ENCODE measurements around the gene CDC14C. TPM values are rescaled to one million over a fixed set of nuclear protein-coding genes. Genes with fewer than 3 reads are reported as not detected.

Gene CDC14C
- total and polyA plus RNA-seq, 2 experiments from 2014 or later = 0.17 TPM; not detected in 1

DNA sequence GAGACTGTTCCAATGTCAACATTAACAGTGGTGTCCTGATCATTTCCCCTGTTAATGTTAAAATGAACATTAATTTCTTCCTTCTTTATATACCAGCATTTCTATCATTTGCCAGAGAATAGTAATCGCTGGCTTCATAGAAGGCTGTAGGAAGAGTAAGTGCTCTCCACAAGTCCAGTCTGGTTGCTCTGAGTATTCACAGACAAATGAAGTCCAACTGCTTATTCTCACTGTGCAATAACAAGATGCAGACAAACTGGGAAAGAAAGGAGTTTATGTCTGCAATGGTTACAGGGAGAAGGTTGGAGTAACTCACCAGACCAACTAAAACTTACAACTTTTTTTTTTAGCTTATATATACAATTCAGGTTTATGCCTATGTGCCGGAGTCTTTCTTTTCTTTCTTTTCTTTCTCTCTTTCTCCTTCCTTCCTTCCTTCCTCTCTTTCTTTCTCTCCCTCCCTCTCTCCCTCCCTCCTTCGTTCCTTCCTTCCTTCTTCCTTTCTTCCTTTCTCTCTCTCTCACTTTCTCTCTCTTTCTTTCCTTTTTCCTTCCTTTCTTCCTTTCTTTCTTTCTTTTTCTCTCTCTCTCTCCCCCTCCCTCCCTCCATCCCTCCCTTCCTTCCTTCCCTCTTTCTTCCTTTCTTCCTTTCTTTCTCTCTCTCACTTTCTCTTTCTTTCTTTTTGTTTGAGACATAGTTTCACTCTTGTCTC is 19.1 kb downstream of the CDC14C start:
- Histone ChIP-seq H3K27me3 (ENCODE audit: insufficient read depth) (no peaks in the 10 kb centered on the region), H3K79me2 (replicated peaks; ENCODE audit: insufficient read depth) (no peaks in the 10 kb centered on the region), H3K36me3 (ENCODE audit: insufficient read depth) (peaks cover 7% of the 10 kb centered on the region; the same call in 1 of the 2 replicates), H3K4me2 (no peak overlapping the region), H3K9me2 (ENCODE audit: insufficient read depth) (0 out of 2 replicates have a peak, but pooled peaks cover 4% of the 10 kb centered on the region), H3K4me3 (no peak overlapping the region), H3F3A (replicated peaks; ENCODE audit: low read depth) (no peaks in the 10 kb centered on the region), H3K4me1 (ENCODE audit: insufficient read depth) (no peaks in the 10 kb centered on the region), H3K27ac (ENCODE audit: low read depth) (no peak overlapping the region), H4K20me1 (replicated peaks; ENCODE audit: insufficient read depth) (no peaks in the 10 kb centered on the region), H2AFZ (no peak overlapping the region)
- Mint-ChIP-seq H3K4me1 (peaks cover 13% of the 10 kb centered on the region; the same call in 2 of the 3 replicates), H3K9me3 (peaks cover 22% of the 10 kb centered on the region), H3K36me3 (ENCODE audit: low read depth) (peaks cover 23% of the 10 kb centered on the region; the same call in 2 of the 3 replicates), H3K27ac (no peak overlapping the region), H3K4me3 (no peak overlapping the region), H3K27me3 (ENCODE audit: insufficient read depth, low read depth, poor library complexity) (peaks cover 6% of the 10 kb centered on the region)
- DNase-seq (ENCODE audit: low spot score) (no peak), ATAC-seq (no peak)
- TF ChIP-seq, protein P1, sequence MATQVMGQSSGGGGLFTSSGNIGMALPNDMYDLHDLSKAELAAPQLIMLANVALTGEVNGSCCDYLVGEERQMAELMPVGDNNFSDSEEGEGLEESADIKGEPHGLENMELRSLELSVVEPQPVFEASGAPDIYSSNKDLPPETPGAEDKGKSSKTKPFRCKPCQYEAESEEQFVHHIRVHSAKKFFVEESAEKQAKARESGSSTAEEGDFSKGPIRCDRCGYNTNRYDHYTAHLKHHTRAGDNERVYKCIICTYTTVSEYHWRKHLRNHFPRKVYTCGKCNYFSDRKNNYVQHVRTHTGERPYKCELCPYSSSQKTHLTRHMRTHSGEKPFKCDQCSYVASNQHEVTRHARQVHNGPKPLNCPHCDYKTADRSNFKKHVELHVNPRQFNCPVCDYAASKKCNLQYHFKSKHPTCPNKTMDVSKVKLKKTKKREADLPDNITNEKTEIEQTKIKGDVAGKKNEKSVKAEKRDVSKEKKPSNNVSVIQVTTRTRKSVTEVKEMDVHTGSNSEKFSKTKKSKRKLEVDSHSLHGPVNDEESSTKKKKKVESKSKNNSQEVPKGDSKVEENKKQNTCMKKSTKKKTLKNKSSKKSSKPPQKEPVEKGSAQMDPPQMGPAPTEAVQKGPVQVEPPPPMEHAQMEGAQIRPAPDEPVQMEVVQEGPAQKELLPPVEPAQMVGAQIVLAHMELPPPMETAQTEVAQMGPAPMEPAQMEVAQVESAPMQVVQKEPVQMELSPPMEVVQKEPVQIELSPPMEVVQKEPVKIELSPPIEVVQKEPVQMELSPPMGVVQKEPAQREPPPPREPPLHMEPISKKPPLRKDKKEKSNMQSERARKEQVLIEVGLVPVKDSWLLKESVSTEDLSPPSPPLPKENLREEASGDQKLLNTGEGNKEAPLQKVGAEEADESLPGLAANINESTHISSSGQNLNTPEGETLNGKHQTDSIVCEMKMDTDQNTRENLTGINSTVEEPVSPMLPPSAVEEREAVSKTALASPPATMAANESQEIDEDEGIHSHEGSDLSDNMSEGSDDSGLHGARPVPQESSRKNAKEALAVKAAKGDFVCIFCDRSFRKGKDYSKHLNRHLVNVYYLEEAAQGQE (IDR thresholded peaks at IDR 0.05; ENCODE audit: unreplicated experiment) = no peak
- no peak for TF ChIP-seq EZH2phosphoT487 (IDR thresholded peaks at IDR 0.05; ENCODE audit: unreplicated experiment)
- TF ChIP-seq, protein P2, sequence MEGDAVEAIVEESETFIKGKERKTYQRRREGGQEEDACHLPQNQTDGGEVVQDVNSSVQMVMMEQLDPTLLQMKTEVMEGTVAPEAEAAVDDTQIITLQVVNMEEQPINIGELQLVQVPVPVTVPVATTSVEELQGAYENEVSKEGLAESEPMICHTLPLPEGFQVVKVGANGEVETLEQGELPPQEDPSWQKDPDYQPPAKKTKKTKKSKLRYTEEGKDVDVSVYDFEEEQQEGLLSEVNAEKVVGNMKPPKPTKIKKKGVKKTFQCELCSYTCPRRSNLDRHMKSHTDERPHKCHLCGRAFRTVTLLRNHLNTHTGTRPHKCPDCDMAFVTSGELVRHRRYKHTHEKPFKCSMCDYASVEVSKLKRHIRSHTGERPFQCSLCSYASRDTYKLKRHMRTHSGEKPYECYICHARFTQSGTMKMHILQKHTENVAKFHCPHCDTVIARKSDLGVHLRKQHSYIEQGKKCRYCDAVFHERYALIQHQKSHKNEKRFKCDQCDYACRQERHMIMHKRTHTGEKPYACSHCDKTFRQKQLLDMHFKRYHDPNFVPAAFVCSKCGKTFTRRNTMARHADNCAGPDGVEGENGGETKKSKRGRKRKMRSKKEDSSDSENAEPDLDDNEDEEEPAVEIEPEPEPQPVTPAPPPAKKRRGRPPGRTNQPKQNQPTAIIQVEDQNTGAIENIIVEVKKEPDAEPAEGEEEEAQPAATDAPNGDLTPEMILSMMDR (conservative IDR thresholded peaks at IDR 0.05; ENCODE audit: low read depth in 2 of 2) = no peak
- TF ChIP-seq, protein P3, sequence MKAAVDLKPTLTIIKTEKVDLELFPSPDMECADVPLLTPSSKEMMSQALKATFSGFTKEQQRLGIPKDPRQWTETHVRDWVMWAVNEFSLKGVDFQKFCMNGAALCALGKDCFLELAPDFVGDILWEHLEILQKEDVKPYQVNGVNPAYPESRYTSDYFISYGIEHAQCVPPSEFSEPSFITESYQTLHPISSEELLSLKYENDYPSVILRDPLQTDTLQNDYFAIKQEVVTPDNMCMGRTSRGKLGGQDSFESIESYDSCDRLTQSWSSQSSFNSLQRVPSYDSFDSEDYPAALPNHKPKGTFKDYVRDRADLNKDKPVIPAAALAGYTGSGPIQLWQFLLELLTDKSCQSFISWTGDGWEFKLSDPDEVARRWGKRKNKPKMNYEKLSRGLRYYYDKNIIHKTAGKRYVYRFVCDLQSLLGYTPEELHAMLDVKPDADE (IDR thresholded peaks at IDR 0.05) = no peak
- no peak for TF ChIP-seq CREB1 (CRISPR knock-in tag; IDR thresholded peaks at IDR 0.05; ENCODE audit: low read depth)
- TF ChIP-seq NANOG (IDR thresholded peaks at IDR 0.05; ENCODE audit: borderline replicate concordance) = no peak
- TF ChIP-seq EZH2 (IDR thresholded peaks at IDR 0.05; ENCODE audit: low read depth, unreplicated experiment) = no peak
- TF ChIP-seq ZNF331 (CRISPR knock-in tag; IDR thresholded peaks at IDR 0.05; ENCODE audit: low read depth) = no peak
- TF ChIP-seq POLR2AphosphoS5 (IDR thresholded peaks at IDR 0.05; ENCODE audit: low read depth) = no peak
- TF ChIP-seq, protein P4, sequence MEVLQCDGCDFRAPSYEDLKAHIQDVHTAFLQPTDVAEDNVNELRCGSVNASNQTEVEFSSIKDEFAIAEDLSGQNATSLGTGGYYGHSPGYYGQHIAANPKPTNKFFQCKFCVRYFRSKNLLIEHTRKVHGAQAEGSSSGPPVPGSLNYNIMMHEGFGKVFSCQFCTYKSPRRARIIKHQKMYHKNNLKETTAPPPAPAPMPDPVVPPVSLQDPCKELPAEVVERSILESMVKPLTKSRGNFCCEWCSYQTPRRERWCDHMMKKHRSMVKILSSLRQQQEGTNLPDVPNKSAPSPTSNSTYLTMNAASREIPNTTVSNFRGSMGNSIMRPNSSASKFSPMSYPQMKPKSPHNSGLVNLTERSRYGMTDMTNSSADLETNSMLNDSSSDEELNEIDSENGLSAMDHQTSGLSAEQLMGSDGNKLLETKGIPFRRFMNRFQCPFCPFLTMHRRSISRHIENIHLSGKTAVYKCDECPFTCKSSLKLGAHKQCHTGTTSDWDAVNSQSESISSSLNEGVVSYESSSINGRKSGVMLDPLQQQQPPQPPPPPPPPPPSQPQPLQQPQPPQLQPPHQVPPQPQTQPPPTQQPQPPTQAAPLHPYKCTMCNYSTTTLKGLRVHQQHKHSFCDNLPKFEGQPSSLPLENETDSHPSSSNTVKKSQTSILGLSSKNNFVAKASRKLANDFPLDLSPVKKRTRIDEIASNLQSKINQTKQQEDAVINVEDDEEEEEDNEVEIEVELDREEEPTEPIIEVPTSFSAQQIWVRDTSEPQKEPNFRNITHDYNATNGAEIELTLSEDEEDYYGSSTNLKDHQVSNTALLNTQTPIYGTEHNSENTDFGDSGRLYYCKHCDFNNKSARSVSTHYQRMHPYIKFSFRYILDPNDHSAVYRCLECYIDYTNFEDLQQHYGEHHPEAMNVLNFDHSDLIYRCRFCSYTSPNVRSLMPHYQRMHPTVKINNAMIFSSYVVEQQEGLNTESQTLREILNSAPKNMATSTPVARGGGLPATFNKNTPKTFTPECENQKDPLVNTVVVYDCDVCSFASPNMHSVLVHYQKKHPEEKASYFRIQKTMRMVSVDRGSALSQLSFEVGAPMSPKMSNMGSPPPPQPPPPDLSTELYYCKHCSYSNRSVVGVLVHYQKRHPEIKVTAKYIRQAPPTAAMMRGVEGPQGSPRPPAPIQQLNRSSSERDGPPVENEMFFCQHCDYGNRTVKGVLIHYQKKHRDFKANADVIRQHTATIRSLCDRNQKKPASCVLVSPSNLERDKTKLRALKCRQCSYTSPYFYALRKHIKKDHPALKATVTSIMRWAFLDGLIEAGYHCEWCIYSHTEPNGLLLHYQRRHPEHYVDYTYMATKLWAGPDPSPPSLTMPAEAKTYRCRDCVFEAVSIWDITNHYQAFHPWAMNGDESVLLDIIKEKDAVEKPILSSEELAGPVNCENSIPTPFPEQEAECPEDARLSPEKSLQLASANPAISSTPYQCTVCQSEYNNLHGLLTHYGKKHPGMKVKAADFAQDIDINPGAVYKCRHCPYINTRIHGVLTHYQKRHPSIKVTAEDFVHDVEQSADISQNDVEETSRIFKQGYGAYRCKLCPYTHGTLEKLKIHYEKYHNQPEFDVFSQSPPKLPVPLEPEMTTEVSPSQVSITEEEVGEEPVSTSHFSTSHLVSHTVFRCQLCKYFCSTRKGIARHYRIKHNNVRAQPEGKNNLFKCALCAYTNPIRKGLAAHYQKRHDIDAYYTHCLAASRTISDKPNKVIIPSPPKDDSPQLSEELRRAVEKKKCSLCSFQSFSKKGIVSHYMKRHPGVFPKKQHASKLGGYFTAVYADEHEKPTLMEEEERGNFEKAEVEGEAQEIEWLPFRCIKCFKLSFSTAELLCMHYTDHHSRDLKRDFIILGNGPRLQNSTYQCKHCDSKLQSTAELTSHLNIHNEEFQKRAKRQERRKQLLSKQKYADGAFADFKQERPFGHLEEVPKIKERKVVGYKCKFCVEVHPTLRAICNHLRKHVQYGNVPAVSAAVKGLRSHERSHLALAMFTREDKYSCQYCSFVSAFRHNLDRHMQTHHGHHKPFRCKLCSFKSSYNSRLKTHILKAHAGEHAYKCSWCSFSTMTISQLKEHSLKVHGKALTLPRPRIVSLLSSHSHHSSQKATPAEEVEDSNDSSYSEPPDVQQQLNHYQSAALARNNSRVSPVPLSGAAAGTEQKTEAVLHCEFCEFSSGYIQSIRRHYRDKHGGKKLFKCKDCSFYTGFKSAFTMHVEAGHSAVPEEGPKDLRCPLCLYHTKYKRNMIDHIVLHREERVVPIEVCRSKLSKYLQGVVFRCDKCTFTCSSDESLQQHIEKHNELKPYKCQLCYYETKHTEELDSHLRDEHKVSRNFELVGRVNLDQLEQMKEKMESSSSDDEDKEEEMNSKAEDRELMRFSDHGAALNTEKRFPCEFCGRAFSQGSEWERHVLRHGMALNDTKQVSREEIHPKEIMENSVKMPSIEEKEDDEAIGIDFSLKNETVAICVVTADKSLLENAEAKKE (CRISPR knock-in tag; IDR thresholded peaks at IDR 0.05) = no peak
- no peak for TF ChIP-seq JUNB (IDR thresholded peaks at IDR 0.05; ENCODE audit: unreplicated experiment)
- no peak for TF ChIP-seq STAT1 (IDR thresholded peaks at IDR 0.05; ENCODE audit: unreplicated experiment)
- TF ChIP-seq ZNF114 (CRISPR knock-in tag; IDR thresholded peaks at IDR 0.05) = no peak
